Measurements from ENCODE around the gene IRF5.

Gene IRF5

GRCh38 chr7:128913870-128914565, 23.7 kb upstream of the IRF5 start:
- no peak overlapping the region for H3K4me3 ChIP-seq (ENCODE audit: low read depth, low read length)
- no peak for TF ChIP-seq CTCF (IDR thresholded peaks at IDR 0.05; ENCODE audit: low read depth, low read length)

- no peak overlapping the region for H3K4me3 ChIP-seq (ENCODE audit: low read depth, low read length)
- TF ChIP-seq CTCF (IDR thresholded peaks at IDR 0.05; ENCODE audit: low read depth, low read length) = no peak
Observed at GRCh38 chr7:128914566-128915151, 23.1 kb upstream of the IRF5 start.

GRCh38 chr7:128915271-128915819, 22.4 kb upstream of the IRF5 start:
- no peak overlapping the region for H3K4me3 ChIP-seq (ENCODE audit: low read depth, low read length)
- no peak for TF ChIP-seq CTCF (IDR thresholded peaks at IDR 0.05; ENCODE audit: low read depth, low read length)

- H3K4me3 ChIP-seq (ENCODE audit: low read depth, low read length) = no peak overlapping the region
- TF ChIP-seq CTCF (IDR thresholded peaks at IDR 0.05; ENCODE audit: low read depth, low read length) = no peak
Observed at GRCh38 chr7:128915841-128916642, 21.7 kb upstream of the IRF5 start.

- no peak for TF ChIP-seq CTCF (IDR thresholded peaks at IDR 0.05; ENCODE audit: low read depth, low read length)
- H3K4me3 ChIP-seq (ENCODE audit: low read depth, low read length) = no peak overlapping the region
Observed at GRCh38 chr7:128916643-128916915, 21.1 kb upstream of the IRF5 start.

GRCh38 chr7:128917122-128917521, 20.6 kb upstream of the IRF5 start:
- no peak for TF ChIP-seq CTCF (IDR thresholded peaks at IDR 0.05; ENCODE audit: low read depth, low read length)
- H3K4me3 ChIP-seq (ENCODE audit: low read depth, low read length) = no peak overlapping the region
